ENCODE measurements around the gene RIMS4.

RIMS4 gene

GRCh38 chr20:44715499-44716308 lies 94.6 kb downstream of the RIMS4 start:
- DNase-seq: no peak

GRCh38 chr20:44714701-44715498 lies 95.4 kb downstream of the RIMS4 start, which contains the start of gene CCN5:
TSS of gene CCN5 (plus strand) at chr20:44715369. CDS start at chr20:44715391, 22 bp downstream.
- peak; percentile 58 for DNase-seq

- no peak for DNase-seq
These were observed 96.1 kb downstream of the RIMS4 start for GRCh38 chr20:44714102-44714700.

- no peak for DNase-seq
These were observed 99.1 kb downstream of the RIMS4 start for GRCh38 chr20:44711237-44711636.

GRCh38 chr20:44709797-44710196 lies 100.5 kb downstream of the RIMS4 start:
- DNase-seq: no peak

GRCh38 chr20:44709380-44709779 lies 101.0 kb downstream of the RIMS4 start:
- no peak for DNase-seq

- no peak for DNase-seq
These were observed 103.2 kb downstream of the RIMS4 start for GRCh38 chr20:44707018-44707579.

- DNase-seq: peak; percentile 94
These were observed 103.9 kb downstream of the RIMS4 start for GRCh38 chr20:44706301-44707017.

GRCh38 chr20:44705364-44706094 lies 104.8 kb downstream of the RIMS4 start:
- no peak for DNase-seq

- peak; percentile 90 for DNase-seq
These were observed 105.8 kb downstream of the RIMS4 start for GRCh38 chr20:44704551-44704971.

- no peak for DNase-seq
These were observed 106.3 kb downstream of the RIMS4 start for GRCh38 chr20:44703956-44704488.

GRCh38 chr20:44703183-44703925 lies 107.0 kb downstream of the RIMS4 start:
- peak; percentile 69 for DNase-seq

- peak; percentile 96 for DNase-seq
These were observed 107.6 kb downstream of the RIMS4 start for GRCh38 chr20:44702776-44703175.

- DNase-seq: no peak
These were observed 108.5 kb downstream of the RIMS4 start for GRCh38 chr20:44701858-44702256.

Data from T1000 (cell line).